Astrocyte (in vitro differentiated cells and primary cell): ENCODE measurements around the gene TTLL9. TPM values are rescaled to one million over a fixed set of nuclear protein-coding genes. Genes with fewer than 3 reads are reported as not detected.

Experiments used
- DNase-seq: peaks from one replicate; pipeline ENCODE4 v3.0.0-alpha.2; 2010; ENCODE audit warnings: low read depth
- FAIRE-seq: peaks from 2 replicates; lab custom pipeline; 2011; peaks lifted over from hg19 to GRCh38; lab: Jason Lieb, UNC
- H2AFZ ChIP-seq: 2 replicates; pipeline ENCODE4 v1.6.0; 2012; ENCODE audit warnings: low read depth, low read length, inconsistent platforms
- H3K27ac ChIP-seq: 2 replicates; pipeline ENCODE4 v1.5.1; 2011; ENCODE audit warnings: low read depth, low read length, inconsistent platforms
- H3K27me3 ChIP-seq: 2 replicates; pipeline ENCODE4 v1.6.0; 2011; ENCODE audit warnings: low read length, inconsistent platforms; ENCODE audit not compliant: insufficient read depth
- H3K36me3 ChIP-seq: 2 replicates; pipeline ENCODE4 v1.5.1; 2011; ENCODE audit warnings: low read length, inconsistent platforms; ENCODE audit not compliant: insufficient read depth
- H3K4me1 ChIP-seq: 2 replicates; pipeline ENCODE4 v1.5.1; 2011; ENCODE audit warnings: low read length, inconsistent platforms; ENCODE audit not compliant: insufficient read depth
- H3K4me2 ChIP-seq: 2 replicates; pipeline ENCODE4 v1.6.0; 2012; ENCODE audit warnings: low read length, inconsistent platforms
- H3K4me3 ChIP-seq: 2 replicates; pipeline ENCODE4 v1.5.1; 2011; ENCODE audit warnings: low read depth, mild to moderate bottlenecking, low read length, inconsistent platforms; ENCODE audit not compliant: insufficient read depth
- H3K79me2 ChIP-seq: 2 replicates; pipeline ENCODE4 v1.6.0; 2012; ENCODE audit warnings: mild to moderate bottlenecking, low read length, inconsistent platforms; ENCODE audit not compliant: insufficient read depth
- H3K9ac ChIP-seq: 2 replicates; pipeline ENCODE4 v1.6.0; 2012; ENCODE audit warnings: mild to moderate bottlenecking, low read length, inconsistent platforms
- H3K9me3 ChIP-seq: 2 replicates; pipeline ENCODE4 v1.5.1; 2012; ENCODE audit warnings: low read depth, mild to moderate bottlenecking, low read length, inconsistent platforms; ENCODE audit not compliant: insufficient read depth
- H4K20me1 ChIP-seq: 2 replicates; pipeline ENCODE4 v1.6.0; 2012; ENCODE audit warnings: low read length, inconsistent platforms; ENCODE audit not compliant: insufficient read depth
- H3K27ac Mint-ChIP-seq: one replicate; pipeline ENCODE4 v1.8.0; 2021; ENCODE audit warnings: mild to moderate bottlenecking, mixed read lengths; ENCODE audit not compliant: unreplicated experiment
- H3K27me3 Mint-ChIP-seq: one replicate; pipeline ENCODE4 v1.8.0; 2021; ENCODE audit warnings: low read depth, mixed read lengths; ENCODE audit not compliant: unreplicated experiment
- H3K36me3 Mint-ChIP-seq: one replicate; pipeline ENCODE4 v1.8.0; 2021; ENCODE audit warnings: low read depth, mixed read lengths; ENCODE audit not compliant: unreplicated experiment
- H3K4me1 Mint-ChIP-seq: one replicate; pipeline ENCODE4 v1.8.0; 2021; ENCODE audit warnings: low read depth, mixed read lengths; ENCODE audit not compliant: unreplicated experiment
- H3K4me3 Mint-ChIP-seq: one replicate; pipeline ENCODE4 v1.8.0; 2021; ENCODE audit warnings: mild to moderate bottlenecking, moderate library complexity, mixed read lengths; ENCODE audit not compliant: unreplicated experiment
- H3K9me3 Mint-ChIP-seq: one replicate; pipeline ENCODE4 v1.8.0; 2021; ENCODE audit warnings: mild to moderate bottlenecking, mixed read lengths; ENCODE audit not compliant: unreplicated experiment
- EZH2 ChIP-seq: IDR thresholded peaks from 2 replicates; pipeline ENCODE4 v1.6.1; 2012; ENCODE audit warnings: mild to moderate bottlenecking, low read length, inconsistent platforms; ENCODE audit not compliant: insufficient read depth
- total RNA-seq: library from RNA; stranded (reverse); gene quantifications from 2 replicates; pipeline ENCODE4 v1.2.1, GENCODE V29; 2021
- TF ChIP-seq, protein P1 (sequence below): IDR thresholded peaks from 2 replicates; pipeline ENCODE4 v1.5.1; 2011; ENCODE audit warnings: low read depth, mild to moderate bottlenecking, inconsistent platforms, low read length, moderate library complexity; ENCODE audit not compliant: insufficient read depth

Gene TTLL9
- total RNA-seq, 1 donor from 2014 or later: 0.41 TPM

DNA sequence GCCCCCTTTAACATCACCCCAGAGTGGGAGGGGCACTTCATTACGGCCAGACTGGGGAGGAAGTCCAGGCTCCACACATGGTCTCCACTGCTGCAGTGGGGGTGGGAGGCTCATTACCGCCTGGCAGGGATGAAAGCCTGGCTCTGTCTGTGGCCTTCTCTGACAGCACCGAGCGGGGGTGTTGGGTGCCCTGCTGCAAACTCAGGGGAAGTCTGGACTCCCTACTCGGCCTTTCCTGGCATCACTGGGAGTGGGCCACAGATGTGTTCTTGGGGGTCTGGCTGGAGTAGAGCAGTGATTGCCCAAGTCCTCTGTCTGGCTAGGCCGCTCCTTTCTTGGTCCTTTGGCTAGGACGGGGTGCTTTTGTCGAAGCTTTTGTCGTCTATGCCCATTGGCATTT, 27.1 kb downstream of the TTLL9 start:
- Mint-ChIP-seq H3K4me3 (no peak overlapping the region), H3K4me1 (no peaks in the 10 kb centered on the region), H3K36me3 (no peaks in the 10 kb centered on the region), H3K9me3 (peaks cover 5% of the 10 kb centered on the region), H3K27me3 (peaks cover 7% of the 10 kb centered on the region), H3K27ac (no peak overlapping the region)
- FAIRE-seq: no peak
- Histone ChIP-seq H3K36me3 (no peaks in the 10 kb centered on the region), H3K27ac (no peak overlapping the region), H3K79me2 (no peaks in the 10 kb centered on the region), H3K9ac (no peak overlapping the region), H2AFZ (no peak overlapping the region), H3K9me3 (no peaks in the 10 kb centered on the region), H3K27me3 (peaks cover 5% of the 10 kb centered on the region), H4K20me1 (no peaks in the 10 kb centered on the region), H3K4me3 (no peak overlapping the region), H3K4me1 (no peaks in the 10 kb centered on the region), H3K4me2 (no peak overlapping the region)
- TF ChIP-seq, protein P1, sequence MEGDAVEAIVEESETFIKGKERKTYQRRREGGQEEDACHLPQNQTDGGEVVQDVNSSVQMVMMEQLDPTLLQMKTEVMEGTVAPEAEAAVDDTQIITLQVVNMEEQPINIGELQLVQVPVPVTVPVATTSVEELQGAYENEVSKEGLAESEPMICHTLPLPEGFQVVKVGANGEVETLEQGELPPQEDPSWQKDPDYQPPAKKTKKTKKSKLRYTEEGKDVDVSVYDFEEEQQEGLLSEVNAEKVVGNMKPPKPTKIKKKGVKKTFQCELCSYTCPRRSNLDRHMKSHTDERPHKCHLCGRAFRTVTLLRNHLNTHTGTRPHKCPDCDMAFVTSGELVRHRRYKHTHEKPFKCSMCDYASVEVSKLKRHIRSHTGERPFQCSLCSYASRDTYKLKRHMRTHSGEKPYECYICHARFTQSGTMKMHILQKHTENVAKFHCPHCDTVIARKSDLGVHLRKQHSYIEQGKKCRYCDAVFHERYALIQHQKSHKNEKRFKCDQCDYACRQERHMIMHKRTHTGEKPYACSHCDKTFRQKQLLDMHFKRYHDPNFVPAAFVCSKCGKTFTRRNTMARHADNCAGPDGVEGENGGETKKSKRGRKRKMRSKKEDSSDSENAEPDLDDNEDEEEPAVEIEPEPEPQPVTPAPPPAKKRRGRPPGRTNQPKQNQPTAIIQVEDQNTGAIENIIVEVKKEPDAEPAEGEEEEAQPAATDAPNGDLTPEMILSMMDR: no peak
- TF ChIP-seq EZH2: no peak
- no peak for DNase-seq

- Histone ChIP-seq H3K79me2 (no peaks in the 10 kb centered on the region), H3K27ac (no peak overlapping the region), H3K4me2 (no peak overlapping the region), H3K4me3 (no peak overlapping the region), H3K9ac (no peak overlapping the region), H3K9me3 (no peaks in the 10 kb centered on the region), H4K20me1 (no peaks in the 10 kb centered on the region), H3K36me3 (no peaks in the 10 kb centered on the region), H3K27me3 (peaks cover 3% of the 10 kb centered on the region), H3K4me1 (no peaks in the 10 kb centered on the region), H2AFZ (no peak overlapping the region)
- no peak overlapping the region for H3K4me3 Mint-ChIP-seq
- H3K27me3 Mint-ChIP-seq: peaks cover 10% of the 10 kb centered on the region
- no peak overlapping the region for H3K27ac Mint-ChIP-seq
- FAIRE-seq (no peak), DNase-seq (no peak)
- TF ChIP-seq EZH2: no peak
- TF ChIP-seq, protein P1: no peak
- no peaks in the 10 kb centered on the region for H3K4me1 Mint-ChIP-seq
- no peaks in the 10 kb centered on the region for H3K36me3 Mint-ChIP-seq
- peaks cover 5% of the 10 kb centered on the region for H3K9me3 Mint-ChIP-seq
Observed at GRCh38 chr20:31901615-31902014, 31.2 kb downstream of the TTLL9 start.

DNA sequence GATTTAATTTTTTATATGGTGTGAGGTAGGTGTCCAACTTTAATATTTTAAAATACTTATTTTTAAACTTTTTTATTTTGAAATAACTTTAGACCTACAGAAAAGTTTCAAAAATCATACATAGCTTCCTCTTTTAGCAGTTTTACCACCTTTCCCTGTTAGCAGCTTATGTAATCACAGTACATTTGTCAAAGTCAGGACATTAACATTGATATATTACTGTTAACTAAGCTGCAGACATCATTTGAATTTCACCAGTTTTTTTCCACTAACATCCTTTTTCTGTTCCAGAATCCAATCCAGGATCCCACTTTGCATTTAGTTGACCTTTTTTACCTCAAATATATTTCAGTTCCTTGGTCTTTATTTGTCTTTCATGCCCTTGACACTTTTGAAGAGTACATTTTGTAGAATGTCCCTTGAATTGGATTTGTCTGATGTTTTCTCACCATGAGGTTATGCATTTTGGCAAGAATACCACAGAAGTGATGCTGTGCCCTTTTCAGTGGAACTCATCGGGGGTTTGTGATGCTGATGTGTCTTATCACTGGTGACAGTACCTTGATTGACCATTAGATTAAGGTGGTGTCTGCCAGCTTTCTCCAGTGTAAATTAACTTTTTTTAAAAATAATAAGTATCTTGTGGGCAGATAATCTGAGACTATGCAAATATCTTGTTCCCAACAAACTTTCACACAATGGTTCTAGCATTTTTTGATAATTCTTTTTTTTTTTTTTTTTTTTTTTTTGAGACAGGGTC, 33.4 kb downstream of the TTLL9 start:
- Histone ChIP-seq H3K36me3 (no peaks in the 10 kb centered on the region), H3K79me2 (no peaks in the 10 kb centered on the region), H3K27ac (no peak overlapping the region), H3K9me3 (no peaks in the 10 kb centered on the region), H3K4me1 (no peaks in the 10 kb centered on the region), H3K4me2 (no peak overlapping the region), H2AFZ (no peak overlapping the region), H3K4me3 (no peak overlapping the region), H4K20me1 (no peaks in the 10 kb centered on the region), H3K27me3 (no peaks in the 10 kb centered on the region), H3K9ac (no peak overlapping the region)
- H3K27me3 Mint-ChIP-seq: peaks cover 11% of the 10 kb centered on the region
- FAIRE-seq (no peak), DNase-seq (no peak)
- no peak overlapping the region for H3K27ac Mint-ChIP-seq
- no peak for TF ChIP-seq EZH2
- TF ChIP-seq, protein P1: no peak
- H3K4me1 Mint-ChIP-seq: no peaks in the 10 kb centered on the region
- no peaks in the 10 kb centered on the region for H3K36me3 Mint-ChIP-seq
- peaks cover 2% of the 10 kb centered on the region for H3K9me3 Mint-ChIP-seq
- no peak overlapping the region for H3K4me3 Mint-ChIP-seq
